ENCODE data around the gene SUPT4H1. TPM values are rescaled to one million over a fixed set of nuclear protein-coding genes. Genes with fewer than 3 reads are reported as not detected.

SUPT4H1 gene
- total and polyA plus RNA-seq, 2 of the 4 experiments (the other 2 are of a cell fraction), result 51.6 to 129 TPM

DNA sequence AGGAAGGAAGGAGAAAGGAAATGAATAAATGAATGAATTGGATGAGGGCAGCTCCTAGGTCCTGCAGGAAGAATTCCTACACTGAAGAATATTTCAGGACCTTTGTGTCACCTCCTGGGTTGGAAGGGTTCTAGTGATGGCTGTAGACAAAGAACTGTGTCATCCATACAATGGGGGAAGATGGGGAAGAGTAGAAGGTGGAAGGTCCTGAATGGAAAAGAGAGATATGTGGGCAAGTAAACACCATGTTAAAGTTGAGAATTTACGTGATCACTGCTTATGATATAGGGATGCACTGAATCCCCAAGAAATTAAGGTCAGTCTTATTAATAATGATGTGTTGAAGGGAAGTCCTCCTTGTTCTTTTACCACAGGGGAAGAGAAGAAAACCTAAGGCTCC is 4.2 kb upstream of the SUPT4H1 start:
- H2BK20ac ChIP-seq (ENCODE audit: low read depth, low read length), result no peak overlapping the region
- POLR2A ChIA-PET (ENCODE audit: unreplicated experiment), result interaction anchor here (0.6 kb wide), 1 partner anchor 1084 kb away, joined by 3 read pairs; no protein-coding TSS in a partner anchor
- H2AK9ac ChIP-seq (replicated peaks; ENCODE audit: low read depth, low read length, poor library complexity), result no peak overlapping the region
- H3K14ac ChIP-seq (replicated peaks; ENCODE audit: low read depth, low read length), result no peak overlapping the region
- no peaks in the 10 kb centered on the region for H3K9me3 ChIP-seq (ENCODE audit: control insufficient read depth, insufficient read depth, low read length)
- H3K18ac ChIP-seq (ENCODE audit: low read depth, low read length), result no peak overlapping the region
- no peak overlapping the region for H4K8ac ChIP-seq (ENCODE audit: low read depth in 2 of 2, low read length in 2 of 2)
- intact Hi-C loops (cut with micrococcal nuclease), result no loop called here
- H3K56ac ChIP-seq (ENCODE audit: extremely low read depth, insufficient read depth, low read length), result no peak overlapping the region
- DNase-seq, result no peak
- BruUV-seq (replicated peaks), result no TSS peak
- CTCF ChIA-PET, result no interaction called here
- no peak overlapping the region for H3K4me2 ChIP-seq (ENCODE audit: low read depth, low read length)
- in situ Hi-C loops (cut with MboI; ENCODE audit: low sequenced_read_pairs), result no loop called here
- no peak overlapping the region for H2AK5ac ChIP-seq (ENCODE audit: low read depth, low read length)
- peaks cover 6 to 11% of the 10 kb centered on the region in 2 experiments for H3K79me1 ChIP-seq (ENCODE audit: low read depth in 1 of 2, low read length in 2 of 2)
- no peaks in the 10 kb centered on the region; the same call in 1 of the 2 replicates for H3K27me3 ChIP-seq (ENCODE audit: control insufficient read depth, insufficient read depth, low read length)
- H3K23ac ChIP-seq (ENCODE audit: low read depth, low read length), result no peak overlapping the region
- WGBS, 2 experiments (ENCODE audit: extremely low coverage in 2 of 2, insufficient read length in 1 of 2), result no CpG with 5 or more reads among the region's 1 CpG
- no peak for ATAC-seq (ENCODE audit: low read depth)
- no peak overlapping the region for H4K91ac ChIP-seq (ENCODE audit: insufficient read depth, low read depth, low read length)
- TF ChIP-seq MAFK (IDR thresholded peaks at IDR 0.05; ENCODE audit: low read depth, low read length) (no peak), CEBPB (IDR thresholded peaks at IDR 0.05; ENCODE audit: low read depth, low read length) (no peak), BHLHE40 (IDR thresholded peaks at IDR 0.05; ENCODE audit: low read depth, low read length) (no peak), RAD21 (IDR thresholded peaks at IDR 0.05; ENCODE audit: low read length) (no peak), RFX5 (IDR thresholded peaks at IDR 0.05; ENCODE audit: low read depth, low read length) (no peak), RCOR1 (IDR thresholded peaks at IDR 0.05; ENCODE audit: insufficient replicate concordance, low read length) (no peak), POLR2A (IDR thresholded peaks at IDR 0.05; ENCODE audit: low read depth, low read length) (no peak), MAZ (IDR thresholded peaks at IDR 0.05; ENCODE audit: borderline replicate concordance, low read depth, low read length) (no peak), SMC3 (IDR thresholded peaks at IDR 0.05; ENCODE audit: low read depth, low read length) (no peak), FOS (IDR thresholded peaks at IDR 0.05; ENCODE audit: low read depth, low read length) (no peak), NFE2L2 (IDR thresholded peaks at IDR 0.05; ENCODE audit: low read depth, low read length) (no peak), CHD1 (IDR thresholded peaks at IDR 0.05; ENCODE audit: low read depth, low read length) (no peak), MXI1 (IDR thresholded peaks at IDR 0.05; ENCODE audit: borderline replicate concordance, low read depth, low read length) (no peak)
- TF ChIP-seq, protein P1, sequence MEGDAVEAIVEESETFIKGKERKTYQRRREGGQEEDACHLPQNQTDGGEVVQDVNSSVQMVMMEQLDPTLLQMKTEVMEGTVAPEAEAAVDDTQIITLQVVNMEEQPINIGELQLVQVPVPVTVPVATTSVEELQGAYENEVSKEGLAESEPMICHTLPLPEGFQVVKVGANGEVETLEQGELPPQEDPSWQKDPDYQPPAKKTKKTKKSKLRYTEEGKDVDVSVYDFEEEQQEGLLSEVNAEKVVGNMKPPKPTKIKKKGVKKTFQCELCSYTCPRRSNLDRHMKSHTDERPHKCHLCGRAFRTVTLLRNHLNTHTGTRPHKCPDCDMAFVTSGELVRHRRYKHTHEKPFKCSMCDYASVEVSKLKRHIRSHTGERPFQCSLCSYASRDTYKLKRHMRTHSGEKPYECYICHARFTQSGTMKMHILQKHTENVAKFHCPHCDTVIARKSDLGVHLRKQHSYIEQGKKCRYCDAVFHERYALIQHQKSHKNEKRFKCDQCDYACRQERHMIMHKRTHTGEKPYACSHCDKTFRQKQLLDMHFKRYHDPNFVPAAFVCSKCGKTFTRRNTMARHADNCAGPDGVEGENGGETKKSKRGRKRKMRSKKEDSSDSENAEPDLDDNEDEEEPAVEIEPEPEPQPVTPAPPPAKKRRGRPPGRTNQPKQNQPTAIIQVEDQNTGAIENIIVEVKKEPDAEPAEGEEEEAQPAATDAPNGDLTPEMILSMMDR (conservative IDR thresholded peaks at IDR 0.05; ENCODE audit: low read depth, low read length), result no peak
- TF ChIP-seq, protein P2, sequence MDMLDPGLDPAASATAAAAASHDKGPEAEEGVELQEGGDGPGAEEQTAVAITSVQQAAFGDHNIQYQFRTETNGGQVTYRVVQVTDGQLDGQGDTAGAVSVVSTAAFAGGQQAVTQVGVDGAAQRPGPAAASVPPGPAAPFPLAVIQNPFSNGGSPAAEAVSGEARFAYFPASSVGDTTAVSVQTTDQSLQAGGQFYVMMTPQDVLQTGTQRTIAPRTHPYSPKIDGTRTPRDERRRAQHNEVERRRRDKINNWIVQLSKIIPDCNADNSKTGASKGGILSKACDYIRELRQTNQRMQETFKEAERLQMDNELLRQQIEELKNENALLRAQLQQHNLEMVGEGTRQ (IDR thresholded peaks at IDR 0.05; ENCODE audit: low read depth, low read length), result no peak
- TF ChIP-seq, protein P3, sequence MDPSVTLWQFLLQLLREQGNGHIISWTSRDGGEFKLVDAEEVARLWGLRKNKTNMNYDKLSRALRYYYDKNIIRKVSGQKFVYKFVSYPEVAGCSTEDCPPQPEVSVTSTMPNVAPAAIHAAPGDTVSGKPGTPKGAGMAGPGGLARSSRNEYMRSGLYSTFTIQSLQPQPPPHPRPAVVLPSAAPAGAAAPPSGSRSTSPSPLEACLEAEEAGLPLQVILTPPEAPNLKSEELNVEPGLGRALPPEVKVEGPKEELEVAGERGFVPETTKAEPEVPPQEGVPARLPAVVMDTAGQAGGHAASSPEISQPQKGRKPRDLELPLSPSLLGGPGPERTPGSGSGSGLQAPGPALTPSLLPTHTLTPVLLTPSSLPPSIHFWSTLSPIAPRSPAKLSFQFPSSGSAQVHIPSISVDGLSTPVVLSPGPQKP (IDR thresholded peaks at IDR 0.05; ENCODE audit: borderline replicate concordance, low read depth, low read length), result no peak
- H3K27ac ChIP-seq (ENCODE audit: insufficient read depth, low read length), result no peak overlapping the region
- no peak overlapping the region for H2BK15ac ChIP-seq (ENCODE audit: low read depth, low read length)
- H2BK5ac ChIP-seq (ENCODE audit: low read depth, low read length, poor library complexity, severe bottlenecking), result no peak overlapping the region
- no peak overlapping the region for H3K4ac ChIP-seq (ENCODE audit: low read depth, low read length)
- no peak overlapping the region for H2AFZ ChIP-seq (replicated peaks; ENCODE audit: low read length, poor library complexity)
- no peak overlapping the region for H4K5ac ChIP-seq (ENCODE audit: low read depth, low read length)
- no peaks in the 10 kb centered on the region for H3K4me1 ChIP-seq (ENCODE audit: control insufficient read depth, insufficient read depth, low read length)
- H3K4me3 ChIP-seq (ENCODE audit: insufficient read depth, low read depth, low read length), result no peak overlapping the region
- H4K20me1 ChIP-seq (ENCODE audit: insufficient read depth, low read length), result no peaks in the 10 kb centered on the region
- no peak overlapping the region for H3K9ac ChIP-seq (ENCODE audit: low read depth, low read length)
- H3K36me3 ChIP-seq (ENCODE audit: control insufficient read depth, insufficient read depth, low read length), result no peaks in the 10 kb centered on the region
- dilution Hi-C loops (cut with HindIII; ENCODE audit: low sequenced_read_pairs, unreplicated experiment), result no loop called here
- H2BK120ac ChIP-seq (ENCODE audit: low read depth, low read length), result no peak overlapping the region
- no peaks in the 10 kb centered on the region for H3K9me1 ChIP-seq (ENCODE audit: insufficient read depth, low read length)

Measured in IMR-90 (cell line).